Measurements from ENCODE around the gene CLASRP.

The CLASRP gene

GRCh38 chr19:45094137-45094536 lies 55.3 kb downstream of the CLASRP start:
- TF ChIP-seq CTCF (IDR thresholded peaks at IDR 0.05; ENCODE audit: unreplicated experiment in 3 of 3), result no peak
- Mint-ChIP-seq H3K27me3 (ENCODE audit: low read depth) (no peaks in the 10 kb centered on the region), H3K9me3 (no peaks in the 10 kb centered on the region), H3K4me1 (peaks cover 59% of the 10 kb centered on the region), H3K4me3 (peak overlapping the region; percentile 89 to 99 (median 95)), H3K36me3 (ENCODE audit: low read depth) (peaks cover 17% of the 10 kb centered on the region), H3K27ac (peak overlapping the region; percentile 83 to 100 (median 86))

- TF ChIP-seq CTCF (IDR thresholded peaks at IDR 0.05; ENCODE audit: unreplicated experiment in 3 of 3), result no peak
- Mint-ChIP-seq H3K4me1 (peaks cover 64% of the 10 kb centered on the region), H3K4me3 (peak overlapping the region; percentile 89 to 99 (median 95)), H3K36me3 (ENCODE audit: low read depth) (peaks cover 17% of the 10 kb centered on the region), H3K27ac (peak overlapping the region; percentile 83 to 100 (median 90)), H3K9me3 (no peaks in the 10 kb centered on the region), H3K27me3 (ENCODE audit: low read depth) (no peaks in the 10 kb centered on the region)
Measured at GRCh38 chr19:45094707-45095106, 55.9 kb downstream of the CLASRP start.

GRCh38 chr19:45095496-45096413 lies 56.9 kb downstream of the CLASRP start:
- Mint-ChIP-seq H3K4me1 (peaks cover 75% of the 10 kb centered on the region), H3K9me3 (no peaks in the 10 kb centered on the region), H3K36me3 (ENCODE audit: low read depth) (peaks cover 17% of the 10 kb centered on the region), H3K4me3 (peak overlapping the region; percentile 43 to 95 (median 51)), H3K27ac (peak overlapping the region in 1 of 3 experiments; percentile 32), H3K27me3 (ENCODE audit: low read depth) (no peaks in the 10 kb centered on the region)
- no peak for TF ChIP-seq CTCF (IDR thresholded peaks at IDR 0.05; ENCODE audit: unreplicated experiment in 3 of 3)

GRCh38 chr19:45096700-45097099 lies 57.9 kb downstream of the CLASRP start:
- H3K27me3 Mint-ChIP-seq (ENCODE audit: low read depth), result no peaks in the 10 kb centered on the region
- peak overlapping the region in 2 of 3 experiments; percentile 32 to 51 for H3K27ac Mint-ChIP-seq
- no peaks in the 10 kb centered on the region for H3K9me3 Mint-ChIP-seq
- peaks cover 10% of the 10 kb centered on the region for H3K36me3 Mint-ChIP-seq (ENCODE audit: low read depth)
- no peak for TF ChIP-seq CTCF (IDR thresholded peaks at IDR 0.05; ENCODE audit: unreplicated experiment in 3 of 3)
- peaks cover 78% of the 10 kb centered on the region for H3K4me1 Mint-ChIP-seq
- H3K4me3 Mint-ChIP-seq, result peak overlapping the region; percentile 43 to 51 (median 47)

- H3K27me3 Mint-ChIP-seq (ENCODE audit: low read depth), result no peaks in the 10 kb centered on the region
- peaks cover 83% of the 10 kb centered on the region for H3K4me1 Mint-ChIP-seq
- no peaks in the 10 kb centered on the region for H3K9me3 Mint-ChIP-seq
- peaks cover 10% of the 10 kb centered on the region for H3K36me3 Mint-ChIP-seq (ENCODE audit: low read depth)
- peak overlapping the region in 2 of 3 experiments; percentile 67 to 73 for H3K27ac Mint-ChIP-seq
- H3K4me3 Mint-ChIP-seq, result peak overlapping the region; percentile 63 to 77 (median 67)
- TF ChIP-seq CTCF (IDR thresholded peaks at IDR 0.05; ENCODE audit: unreplicated experiment in 3 of 3), result no peak
Measured at GRCh38 chr19:45097450-45097775, 58.6 kb downstream of the CLASRP start.
